ENCODE data around the gene MAP1LC3B.

MAP1LC3B gene

DNA sequence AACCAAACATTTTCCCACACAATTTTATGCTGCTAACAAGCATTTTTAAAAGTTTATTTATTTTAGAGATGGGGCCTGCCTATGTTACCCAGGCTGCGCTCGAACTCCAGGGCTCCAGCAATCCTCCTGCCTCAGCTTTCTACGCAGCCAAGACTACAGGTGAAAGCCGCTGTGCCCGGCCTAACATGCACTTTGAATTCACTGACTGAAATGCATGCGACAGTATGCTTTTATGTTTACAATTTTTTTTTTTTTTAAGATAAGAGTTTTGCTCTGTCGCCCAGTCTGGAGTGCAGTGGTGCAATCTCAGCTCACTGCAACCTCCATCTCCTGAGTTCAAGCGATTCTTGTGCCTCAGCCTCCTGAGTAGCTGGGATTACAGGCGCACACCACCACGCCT lies 47.8 kb downstream of the MAP1LC3B start:
- ChIA-PET POLR2A (no interaction called here), CTCF (interaction anchor here (1.1 to 4.8 kb wide), 3 partner anchors 23 to 196 kb away, joined by 3 to 19 read pairs (median 3); no protein-coding TSS in a partner anchor)
- DNase-seq (ENCODE audit: low read depth, low spot score), result no peak
- TF ChIP-seq, protein P1, sequence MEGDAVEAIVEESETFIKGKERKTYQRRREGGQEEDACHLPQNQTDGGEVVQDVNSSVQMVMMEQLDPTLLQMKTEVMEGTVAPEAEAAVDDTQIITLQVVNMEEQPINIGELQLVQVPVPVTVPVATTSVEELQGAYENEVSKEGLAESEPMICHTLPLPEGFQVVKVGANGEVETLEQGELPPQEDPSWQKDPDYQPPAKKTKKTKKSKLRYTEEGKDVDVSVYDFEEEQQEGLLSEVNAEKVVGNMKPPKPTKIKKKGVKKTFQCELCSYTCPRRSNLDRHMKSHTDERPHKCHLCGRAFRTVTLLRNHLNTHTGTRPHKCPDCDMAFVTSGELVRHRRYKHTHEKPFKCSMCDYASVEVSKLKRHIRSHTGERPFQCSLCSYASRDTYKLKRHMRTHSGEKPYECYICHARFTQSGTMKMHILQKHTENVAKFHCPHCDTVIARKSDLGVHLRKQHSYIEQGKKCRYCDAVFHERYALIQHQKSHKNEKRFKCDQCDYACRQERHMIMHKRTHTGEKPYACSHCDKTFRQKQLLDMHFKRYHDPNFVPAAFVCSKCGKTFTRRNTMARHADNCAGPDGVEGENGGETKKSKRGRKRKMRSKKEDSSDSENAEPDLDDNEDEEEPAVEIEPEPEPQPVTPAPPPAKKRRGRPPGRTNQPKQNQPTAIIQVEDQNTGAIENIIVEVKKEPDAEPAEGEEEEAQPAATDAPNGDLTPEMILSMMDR (IDR thresholded peaks at IDR 0.05; ENCODE audit: insufficient read depth, low read length, missing control alignments), result no peak
- H3K4me3 ChIP-seq (ENCODE audit: low read depth, low read length), result no peak overlapping the region

DNA sequence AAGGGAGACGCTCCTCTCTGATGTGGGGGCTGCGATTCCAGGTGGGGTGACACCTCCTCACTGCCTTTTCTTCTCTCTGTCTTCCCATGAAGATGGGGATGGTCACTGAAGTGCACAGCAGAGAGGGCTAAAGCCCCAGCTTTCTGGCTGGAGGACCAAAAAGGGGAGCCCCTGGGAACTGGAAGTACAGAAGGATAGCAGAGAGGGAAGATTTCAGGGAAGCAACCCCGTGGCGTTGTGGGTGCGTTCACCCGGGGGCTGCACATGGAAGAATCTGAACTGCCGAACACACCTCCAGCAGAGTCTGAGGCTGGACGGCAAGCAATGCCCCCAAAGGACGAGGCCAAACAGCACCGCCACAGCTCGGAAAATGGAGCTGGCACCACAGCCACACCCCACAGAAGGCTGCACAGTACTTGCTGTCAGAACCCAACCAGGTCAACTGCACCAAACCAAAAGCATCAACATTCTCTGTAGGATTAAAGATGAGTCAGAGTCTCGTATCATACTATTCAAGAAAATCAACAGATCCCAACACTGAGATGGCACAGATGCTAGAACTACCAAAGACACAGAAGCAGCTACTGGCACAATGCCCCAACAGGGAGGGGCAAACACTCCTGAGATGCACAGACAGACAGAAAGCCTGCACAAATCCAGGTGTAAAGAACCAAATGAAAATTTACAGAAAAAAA lies 49.9 kb downstream of the MAP1LC3B start:
- CTCF ChIA-PET, result interaction anchor here (0.9 to 1.2 kb wide), 2 partner anchors 8 to 194 kb away, joined by 3 to 4 read pairs; no protein-coding TSS in a partner anchor
- H3K4me3 ChIP-seq (ENCODE audit: low read depth, low read length), result no peak overlapping the region
- TF ChIP-seq, protein P1 (IDR thresholded peaks at IDR 0.05; ENCODE audit: insufficient read depth, low read length, missing control alignments), result no peak
- POLR2A ChIA-PET, result interaction anchor here (0.6 kb wide), 1 partner anchor 57 kb away, joined by 3 read pairs; no protein-coding TSS in a partner anchor
- DNase-seq (ENCODE audit: low read depth, low spot score), result no peak

DNA sequence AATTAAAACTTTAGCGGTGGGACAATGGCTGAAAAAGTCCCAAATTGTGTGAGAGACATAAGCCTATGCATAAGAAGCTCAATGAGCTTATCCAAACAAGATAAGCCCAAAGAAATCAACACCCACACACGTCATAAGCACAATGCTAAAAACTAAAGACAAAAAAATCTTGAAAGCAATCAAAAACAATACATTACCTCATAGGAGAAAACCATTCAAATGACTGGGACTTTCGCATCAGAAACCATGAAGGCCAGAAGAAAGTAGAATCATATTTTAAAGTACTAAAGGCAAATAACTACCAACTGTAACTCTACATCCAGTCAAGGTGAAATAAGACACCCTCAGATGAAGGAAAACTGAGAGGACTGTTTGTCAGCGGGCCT lies 50.4 kb downstream of the MAP1LC3B start:
- TF ChIP-seq, protein P1 (IDR thresholded peaks at IDR 0.05; ENCODE audit: insufficient read depth, low read length, missing control alignments), result no peak
- ChIA-PET CTCF (interaction anchor here (0.9 to 2.1 kb wide), 4 partner anchors 8 to 194 kb away, joined by 3 to 6 read pairs (median 4); no protein-coding TSS in a partner anchor), POLR2A (interaction anchor here (0.6 kb wide), 1 partner anchor 58 kb away, joined by 3 read pairs; no protein-coding TSS in a partner anchor)
- no peak for DNase-seq (ENCODE audit: low read depth, low spot score)
- H3K4me3 ChIP-seq (ENCODE audit: low read depth, low read length), result no peak overlapping the region

DNA sequence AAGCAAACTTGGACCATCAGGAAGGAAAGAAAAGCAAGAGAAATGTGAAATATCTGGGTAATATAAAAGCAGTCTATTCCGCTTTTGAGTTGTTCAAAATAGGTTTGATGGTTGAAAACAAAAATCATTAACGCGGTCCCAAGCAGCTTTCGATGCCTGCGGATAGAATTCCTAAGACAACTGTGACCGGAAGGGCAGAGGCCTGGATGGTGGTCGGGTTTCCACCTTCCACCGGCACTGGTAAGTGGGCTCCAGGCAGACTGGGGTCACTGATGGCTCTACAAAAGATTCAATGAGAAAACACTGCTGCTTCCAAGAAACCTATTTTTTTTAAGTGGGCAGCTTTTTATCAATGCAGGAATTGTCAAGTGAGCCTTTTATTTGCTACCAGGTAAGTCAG lies 50.9 kb downstream of the MAP1LC3B start:
- H3K4me3 ChIP-seq (ENCODE audit: low read depth, low read length), result no peak overlapping the region
- ChIA-PET CTCF (interaction anchor here (0.9 to 2.1 kb wide), 3 partner anchors 26 to 193 kb away, joined by 3 to 6 read pairs (median 3); no protein-coding TSS in a partner anchor), POLR2A (no interaction called here)
- TF ChIP-seq, protein P1 (IDR thresholded peaks at IDR 0.05; ENCODE audit: insufficient read depth, low read length, missing control alignments), result no peak
- DNase-seq (ENCODE audit: low read depth, low spot score), result no peak

DNA sequence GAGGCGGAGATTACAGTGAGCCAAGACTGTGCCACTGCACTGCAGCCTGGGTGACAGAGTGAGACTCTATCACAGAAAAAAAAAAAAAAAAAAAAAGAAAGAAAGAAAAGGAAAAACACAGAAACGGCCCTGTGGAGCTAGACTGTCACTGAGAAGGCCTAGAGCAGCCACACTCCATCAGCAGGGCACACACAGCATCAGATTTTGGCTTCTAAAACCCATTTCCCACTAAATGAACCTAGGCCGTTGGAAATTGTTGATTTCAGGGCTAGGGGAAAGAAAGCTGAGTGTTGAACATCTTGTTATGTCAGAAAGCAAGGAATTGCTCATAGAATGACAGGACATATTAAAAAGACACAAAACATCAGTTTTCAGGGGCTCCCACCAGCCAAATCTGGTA lies 51.8 kb downstream of the MAP1LC3B start:
- no peak overlapping the region for H3K4me3 ChIP-seq (ENCODE audit: low read depth, low read length)
- DNase-seq (ENCODE audit: low read depth, low spot score), result no peak
- ChIA-PET POLR2A (no interaction called here), CTCF (interaction anchor here (0.6 to 2.1 kb wide), 2 partner anchors 27 to 196 kb away, joined by 3 to 6 read pairs; no protein-coding TSS in a partner anchor)
- TF ChIP-seq, protein P1 (IDR thresholded peaks at IDR 0.05; ENCODE audit: insufficient read depth, low read length, missing control alignments), result no peak

DNA sequence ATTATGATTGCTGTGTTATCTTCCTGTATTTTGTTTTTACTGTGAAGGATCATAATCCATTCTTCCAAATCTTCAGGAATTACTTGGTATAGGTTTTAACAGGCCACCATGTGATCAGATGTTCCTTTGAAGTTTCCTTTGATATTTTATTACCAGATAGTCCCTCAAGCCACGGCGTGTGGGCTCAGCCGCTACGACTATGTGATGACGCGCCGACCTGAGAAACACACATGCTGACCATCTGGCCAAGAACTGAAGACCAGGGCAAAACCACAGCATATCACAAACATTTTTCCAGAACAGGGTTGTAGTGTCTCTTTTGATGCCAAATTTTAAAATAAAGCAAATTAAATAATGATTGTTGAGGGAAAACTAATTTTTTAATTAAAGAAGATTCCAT lies 53.4 kb downstream of the MAP1LC3B start:
- TF ChIP-seq, protein P1 (IDR thresholded peaks at IDR 0.05; ENCODE audit: insufficient read depth, low read length, missing control alignments), result no peak
- ChIA-PET POLR2A (no interaction called here), CTCF (interaction anchor here (0.6 kb wide), 1 partner anchor 31 kb away, joined by 3 read pairs; no protein-coding TSS in a partner anchor)
- DNase-seq (ENCODE audit: low read depth, low spot score), result no peak
- H3K4me3 ChIP-seq (ENCODE audit: low read depth, low read length), result no peak overlapping the region

All from AG04449 (cell line).